NCI-H146 treated with DMSO at 0.1 percent for 48 hours (cell line): ENCODE measurements around the gene ZSCAN10.
"Not testable (repeated sequence)": the region's sequence is repeated elsewhere in the genome, so short reads cannot be mapped to it uniquely, and the experiment has no call there.

Source experiments
- DNase-seq: peaks from one replicate; lab custom pipeline; 2025; ENCODE audit not compliant: unreplicated experiment; lab: John Stamatoyannopoulos, UW

Gene ZSCAN10

GRCh38 chr16:3086596-3087242 lies 12.4 kb downstream of the ZSCAN10 start:
- DNase-seq: no peak

DNA sequence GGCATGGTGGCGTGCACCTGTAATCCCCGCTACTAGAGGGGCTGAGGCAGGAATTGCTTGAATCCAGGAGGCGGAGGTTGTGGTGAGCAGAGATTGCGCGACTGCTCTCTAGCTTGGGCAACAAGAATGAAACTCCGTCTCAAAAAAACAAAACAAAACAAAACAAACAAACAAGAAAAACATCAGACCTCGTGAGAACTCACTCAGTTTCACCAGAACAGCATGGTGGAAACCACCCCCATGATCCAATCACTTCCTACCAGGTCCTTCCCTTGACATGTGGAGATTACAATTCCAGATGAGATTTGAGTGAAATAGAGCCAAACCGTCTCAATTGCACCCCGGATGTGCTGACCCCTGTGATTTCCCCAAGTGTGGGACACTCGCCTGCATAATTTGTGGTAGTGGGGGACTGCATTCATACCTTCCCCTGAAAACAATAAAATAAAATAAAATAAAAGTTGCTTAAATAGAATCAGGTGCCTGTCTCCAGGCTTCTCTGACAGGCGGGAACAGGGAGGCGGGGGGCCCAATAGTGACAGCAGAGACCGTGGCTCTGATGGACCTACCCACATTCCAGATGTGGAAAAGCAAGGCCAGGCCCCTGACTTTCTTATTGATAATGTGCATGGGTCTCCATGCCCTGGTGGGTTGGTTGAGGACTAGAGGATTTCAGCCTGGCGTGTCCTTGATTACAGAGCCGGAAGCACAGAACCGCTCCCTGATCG lies 13.1 kb downstream of the ZSCAN10 start:
- no peak for DNase-seq

- no peak for DNase-seq
These were observed 14.0 kb downstream of the ZSCAN10 start for GRCh38 chr16:3084969-3085670.

DNA sequence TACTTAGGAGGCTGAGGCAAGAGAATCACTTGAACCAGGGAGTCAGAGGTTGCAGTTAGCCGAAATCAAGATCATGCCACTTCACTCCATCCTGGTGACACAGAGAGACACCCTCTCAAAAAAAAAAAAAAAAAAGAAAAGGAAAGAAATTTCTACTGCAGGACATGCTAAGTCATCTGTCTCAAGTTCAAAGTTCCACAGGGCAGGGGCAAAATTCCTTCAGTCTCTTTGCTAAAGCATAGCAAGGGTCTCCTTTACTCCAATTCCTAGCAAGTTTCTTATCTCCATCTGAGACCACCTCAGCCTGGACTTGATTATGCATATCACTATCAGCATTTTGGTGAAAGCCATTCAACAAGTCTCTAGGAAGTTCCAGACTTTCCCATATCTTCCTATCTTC lies 14.6 kb downstream of the ZSCAN10 start:
- no peak for DNase-seq

DNA sequence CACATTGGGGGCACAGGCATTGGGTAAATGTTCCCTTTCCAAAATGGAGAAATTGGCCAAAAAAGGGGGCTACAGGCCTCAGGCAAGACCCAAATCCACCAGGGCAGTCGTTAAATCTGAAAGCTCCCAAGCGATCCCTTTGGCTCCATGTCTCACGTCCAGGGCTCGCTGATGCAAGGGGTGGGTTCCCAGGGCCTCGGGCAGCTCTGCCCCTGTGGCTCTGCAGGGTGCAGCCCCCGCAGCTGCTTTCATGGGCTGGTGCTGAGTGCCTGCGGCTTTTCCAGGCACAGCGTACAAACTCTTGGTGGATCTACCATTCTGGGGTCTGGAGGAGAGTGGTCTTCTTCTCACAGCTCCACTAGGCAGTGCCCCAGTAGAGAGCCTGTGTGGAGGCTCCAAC lies 15.7 kb downstream of the ZSCAN10 start:
- DNase-seq: not testable (repeated sequence)

- not testable (repeated sequence) for DNase-seq
These were observed 17.1 kb downstream of the ZSCAN10 start for GRCh38 chr16:3081957-3082356.

DNA sequence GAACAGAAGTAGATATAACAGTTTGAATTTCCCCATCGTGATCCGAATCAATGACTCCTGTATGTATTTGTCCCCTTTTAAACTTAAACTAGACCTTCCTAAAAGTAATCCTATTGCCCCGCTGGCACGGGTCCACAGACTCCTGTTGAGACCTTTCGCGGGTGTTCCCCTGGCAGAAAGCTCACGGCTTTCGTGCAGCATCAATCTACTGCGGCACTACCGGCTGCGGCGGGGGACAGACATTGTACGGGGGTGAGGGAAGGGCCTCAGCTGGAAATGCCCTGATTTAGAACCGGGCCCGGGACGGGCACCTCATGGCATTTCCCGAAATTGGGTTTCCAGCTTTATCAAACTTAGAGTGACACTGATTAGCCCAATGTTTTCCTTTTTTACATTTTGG lies 19.1 kb downstream of the ZSCAN10 start:
- no peak for DNase-seq

DNA sequence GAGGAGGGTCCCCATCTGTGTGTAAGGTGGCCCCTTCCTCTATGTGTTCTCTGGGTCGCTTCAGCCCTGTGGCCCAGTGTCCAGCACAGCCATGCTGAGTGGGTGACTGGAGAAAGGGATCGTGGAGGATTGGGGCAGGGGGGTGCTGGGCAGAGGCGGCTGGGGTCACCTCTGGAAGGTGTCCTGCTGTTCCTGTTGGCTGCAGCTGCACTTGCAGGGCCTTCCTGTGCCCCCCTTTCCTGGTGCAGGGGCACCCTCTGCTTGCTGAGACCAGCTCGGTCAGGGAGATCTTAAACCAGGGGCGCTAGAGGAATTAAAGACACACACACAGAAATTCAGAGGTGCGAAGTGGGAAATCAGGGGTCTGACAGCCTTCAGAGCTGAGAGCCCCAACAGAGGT lies 22.5 kb downstream of the ZSCAN10 start:
- DNase-seq: no peak

- not testable (repeated sequence) for DNase-seq
These were observed 23.1 kb downstream of the ZSCAN10 start for GRCh38 chr16:3075946-3076345.

DNA sequence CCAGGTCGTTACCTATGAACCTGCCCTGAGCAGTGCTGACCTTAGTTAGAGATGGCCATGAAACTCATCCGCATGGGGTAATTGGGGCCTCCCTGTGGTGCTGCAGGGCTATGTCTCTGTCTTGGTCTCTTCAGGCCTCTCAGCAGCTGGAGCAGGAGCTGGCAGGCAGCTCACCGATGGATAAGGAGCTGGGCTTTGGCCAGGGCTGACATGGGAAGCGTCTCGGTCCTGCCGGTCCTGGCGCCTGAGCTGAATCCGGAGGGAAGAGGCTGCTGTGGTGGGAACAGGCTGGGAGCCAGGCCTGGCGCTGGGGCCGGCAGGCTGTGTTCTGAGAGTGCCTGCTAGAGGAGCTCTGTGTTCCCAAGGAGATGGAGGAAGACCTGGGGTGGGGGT lies 23.6 kb downstream of the ZSCAN10 start:
- no peak for DNase-seq

DNA sequence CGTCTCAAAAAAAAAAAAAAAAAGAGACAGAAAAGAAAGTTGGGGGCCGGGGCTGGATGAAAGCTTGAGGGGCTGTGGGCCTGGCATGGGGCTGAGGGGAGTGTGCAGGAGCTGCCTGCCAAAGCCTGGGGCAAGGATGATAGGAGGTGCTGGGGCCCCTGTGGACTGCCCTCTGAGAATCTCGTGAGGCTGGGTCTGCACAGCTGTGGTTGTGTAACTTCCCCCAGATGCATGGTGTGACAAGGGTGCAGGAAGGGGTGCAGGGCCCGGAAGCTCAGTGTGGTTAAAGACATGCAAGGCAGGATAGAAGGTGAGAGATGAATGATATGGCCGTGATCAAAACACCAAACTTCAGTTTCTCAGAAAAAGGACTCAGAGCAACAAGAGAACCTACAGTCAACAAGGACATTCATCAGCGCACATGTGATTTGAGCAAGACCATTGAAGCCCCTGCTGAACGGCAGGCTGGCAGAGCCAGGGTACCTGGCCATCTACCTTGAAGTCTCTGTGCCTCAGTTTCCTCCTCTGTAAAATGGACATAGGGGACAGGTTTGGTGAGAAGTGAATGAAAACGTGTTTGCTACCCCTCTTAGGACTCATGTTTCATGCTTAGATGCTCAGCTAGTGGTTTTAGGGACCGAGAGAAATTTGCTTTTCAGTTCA lies 24.1 kb downstream of the ZSCAN10 start:
- no peak for DNase-seq

GRCh38 chr16:3073448-3073847 lies 25.6 kb downstream of the ZSCAN10 start:
- DNase-seq: no peak

DNA sequence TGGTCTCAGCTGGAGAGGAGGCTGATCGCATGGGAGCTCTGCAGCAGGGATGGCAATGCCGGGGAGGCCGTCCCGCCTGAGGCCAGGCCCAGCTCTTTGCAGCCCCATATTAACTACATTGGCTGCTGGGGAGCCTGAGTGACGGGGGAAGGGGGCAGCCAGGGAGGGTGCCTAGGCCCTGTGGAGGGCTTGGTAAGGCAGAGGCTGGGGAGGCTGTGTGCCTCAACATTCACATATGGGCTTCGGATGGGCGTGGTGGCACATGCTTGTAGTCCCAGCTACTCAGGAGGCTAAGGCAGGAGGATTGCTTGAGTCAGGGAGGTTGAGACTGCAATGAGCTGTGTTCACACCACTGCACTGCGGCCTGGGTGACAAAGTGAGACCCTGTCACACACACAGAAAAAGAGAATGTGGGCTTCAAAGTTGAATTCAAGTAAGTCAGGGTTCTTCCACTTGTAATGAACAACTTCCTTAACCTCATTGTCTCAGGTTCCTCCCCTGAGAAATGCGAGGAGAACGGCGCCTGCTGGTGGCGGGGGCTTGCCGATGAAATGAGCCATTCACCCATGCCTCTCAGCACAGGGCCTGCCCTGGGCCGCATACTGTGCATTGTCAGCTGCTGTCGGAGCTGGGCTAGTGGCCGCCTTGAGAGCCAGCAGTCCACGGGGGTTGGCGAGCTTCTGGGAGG lies 26.4 kb downstream of the ZSCAN10 start:
- DNase-seq: not testable (repeated sequence)

DNA sequence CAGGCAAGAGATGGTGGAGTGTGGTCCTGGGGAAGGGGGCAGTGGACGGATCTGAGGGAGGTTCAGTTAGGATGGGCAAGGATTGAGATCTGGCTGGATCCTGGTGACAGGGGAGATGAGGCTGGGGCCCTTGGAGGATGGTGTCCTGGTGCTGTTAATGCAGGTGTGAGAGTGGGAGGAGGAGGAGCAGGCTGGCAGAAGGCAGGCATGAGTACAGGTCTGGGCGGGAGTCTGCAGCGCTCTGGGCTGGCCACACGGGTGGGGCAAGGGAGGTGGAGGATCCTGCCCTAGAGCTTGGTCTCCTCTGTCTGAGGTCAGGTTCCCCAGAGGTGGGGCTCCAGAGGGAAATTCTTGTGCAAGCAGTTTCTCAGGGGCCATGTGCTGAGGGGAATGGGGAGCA lies 26.9 kb downstream of the ZSCAN10 start:
- DNase-seq: not testable (repeated sequence)

- DNase-seq: no peak
These were observed 27.4 kb downstream of the ZSCAN10 start for GRCh38 chr16:3071655-3072054.

DNA sequence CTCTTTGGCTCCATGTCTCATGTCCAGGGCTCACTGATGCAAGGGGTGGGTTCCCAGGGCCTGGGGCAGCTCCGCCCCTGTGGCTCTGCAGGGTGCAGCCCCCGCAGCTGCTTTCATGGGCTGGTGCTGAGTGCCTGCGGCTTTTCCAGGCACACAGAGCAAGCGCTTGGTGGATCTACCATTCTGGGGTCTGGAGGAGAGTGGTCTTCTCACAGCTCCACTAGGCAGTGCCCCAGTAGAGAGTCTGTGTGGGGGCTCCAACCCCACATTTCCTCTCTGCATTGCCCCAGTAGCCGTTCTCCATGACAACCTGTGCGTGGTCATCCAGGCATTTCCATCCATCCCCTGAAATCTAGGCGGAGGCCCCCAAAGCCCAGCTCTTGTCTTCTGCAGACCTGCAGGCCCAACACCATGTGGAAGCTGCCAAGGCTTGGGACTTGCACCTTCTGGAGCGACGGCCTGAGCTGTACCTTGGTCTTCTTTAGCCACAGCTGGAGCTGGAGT lies 28.4 kb downstream of the ZSCAN10 start:
- DNase-seq: no peak

GRCh38 chr16:3069146-3069545 lies 29.9 kb downstream of the ZSCAN10 start:
- DNase-seq: not testable (repeated sequence)

DNA sequence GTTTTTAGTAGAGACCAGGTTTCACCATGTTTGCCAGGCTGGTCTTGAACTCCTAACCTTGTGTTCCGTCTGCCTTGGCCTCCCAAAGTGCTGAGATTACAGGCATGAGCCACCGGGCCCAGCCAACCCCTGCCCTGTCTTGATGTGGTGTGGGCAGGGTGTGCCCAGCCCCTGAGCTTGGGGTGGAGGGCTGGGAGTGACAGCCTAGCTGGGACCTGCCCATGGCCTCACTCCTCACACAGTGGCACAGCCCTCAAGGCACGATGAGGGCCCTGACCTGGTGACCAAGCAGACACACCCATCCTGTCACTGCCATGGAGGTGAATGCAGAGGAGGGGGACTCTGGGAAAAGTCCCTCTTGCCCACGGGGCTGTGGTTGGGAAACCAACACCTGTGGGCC lies 30.6 kb downstream of the ZSCAN10 start:
- no peak for DNase-seq

- no peak for DNase-seq
These were observed 32.7 kb downstream of the ZSCAN10 start for GRCh38 chr16:3066440-3066748.

DNA sequence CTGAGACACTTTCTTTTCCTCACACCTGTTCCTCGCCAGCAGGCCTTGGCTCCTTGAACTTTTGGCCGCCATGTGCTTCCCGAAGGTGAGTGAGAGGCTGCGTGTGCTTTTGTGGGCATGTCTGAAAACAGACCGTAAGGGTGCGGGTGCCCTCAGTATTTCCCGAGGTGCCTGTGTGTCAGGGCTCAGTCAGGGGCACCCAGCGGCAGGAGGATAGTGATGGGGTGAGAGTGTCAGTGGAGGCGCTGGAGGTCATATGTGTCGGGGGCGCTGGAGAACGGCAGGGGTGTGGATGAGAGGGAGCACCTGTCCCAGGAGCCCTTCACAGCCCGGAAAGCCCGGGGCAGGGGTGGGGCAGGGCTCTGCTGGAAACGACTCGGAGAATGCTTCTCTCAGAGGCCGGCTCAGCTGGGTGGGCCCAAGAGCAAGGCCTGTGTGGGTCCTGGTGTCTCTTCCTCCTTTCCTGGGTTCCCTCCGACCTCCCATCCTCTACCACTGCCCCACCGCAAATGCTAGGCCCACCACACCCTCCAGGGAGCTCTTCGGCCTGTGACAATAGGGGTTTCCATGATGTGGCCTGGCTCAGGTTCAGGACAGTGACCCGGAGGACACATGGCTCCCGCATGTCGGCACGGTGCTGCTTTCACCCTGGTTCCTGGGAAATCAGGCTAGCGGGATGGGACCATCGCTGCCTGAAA lies 33.2 kb downstream of the ZSCAN10 start:
- no peak for DNase-seq
